Keratinocyte (primary cell): Measurements from ENCODE around the gene NUP98. TPM values are rescaled to one million over a fixed set of nuclear protein-coding genes. Genes with fewer than 3 reads are reported as not detected.

Experiments
- DNase-seq: peaks from one replicate; pipeline ENCODE4 v3.0.0-alpha.2; 2011; ENCODE audit warnings: low read depth, missing footprints, low spot score
- FAIRE-seq: peaks from 2 replicates; lab custom pipeline; 2011; peaks lifted over from hg19 to GRCh38; lab: Jason Lieb, UNC
- H2AFZ ChIP-seq: 2 replicates; pipeline ENCODE4 v1.6.0; 2012; ENCODE audit warnings: low read length, control low read depth, inconsistent platforms; ENCODE audit not compliant: control insufficient read depth
- H3K27ac ChIP-seq: 2 replicates; pipeline ENCODE4 v1.5.1; 2011; ENCODE audit warnings: low read length; ENCODE audit not compliant: control insufficient read depth, insufficient read depth
- H3K27me3 ChIP-seq: 3 replicates; pipeline ENCODE4 v1.6.0; 2011; ENCODE audit warnings: low read length; ENCODE audit not compliant: control insufficient read depth, insufficient read depth; ENCODE audit errors: extremely low read depth
- H3K36me3 ChIP-seq, 2 experiments: 2 replicates in 1 of 2; 3 replicates in 1 of 2; pipeline ENCODE4 v1.5.1; 2011; ENCODE audit warnings: low read length in 2 of 2, mild to moderate bottlenecking in 1 of 2; ENCODE audit not compliant: control insufficient read depth in 2 of 2, insufficient read depth in 2 of 2; ENCODE audit errors: extremely low read depth in 1 of 2
- H3K4me1 ChIP-seq: 3 replicates; pipeline ENCODE4 v1.5.1; 2011; ENCODE audit warnings: low read length; ENCODE audit not compliant: control insufficient read depth, insufficient read depth; ENCODE audit errors: extremely low read depth
- H3K4me2 ChIP-seq: 3 replicates; pipeline ENCODE4 v1.6.0; 2011; ENCODE audit warnings: low read depth, low read length; ENCODE audit not compliant: control insufficient read depth, insufficient read depth; ENCODE audit errors: extremely low read depth
- H3K4me3 ChIP-seq, 3 experiments: fragments of 200-600 bp in 1 of 3; sonication (generic) in 1 of 3; 2 replicates in 2 of 3; 3 replicates in 1 of 3; pipeline ENCODE4 v1.5.1; 2011 to 2016; ENCODE audit warnings: low read length in 3 of 3, mild to moderate bottlenecking in 3 of 3, control low read depth in 2 of 3, inconsistent platforms in 1 of 3, low read depth in 1 of 3, mixed read lengths in 1 of 3, mixed run types in 1 of 3, moderate library complexity in 1 of 3; ENCODE audit not compliant: control insufficient read depth in 2 of 3, insufficient read depth in 2 of 3; ENCODE audit errors: extremely low read depth in 1 of 3
- H3K79me2 ChIP-seq: 2 replicates; pipeline ENCODE4 v1.6.0; 2012; ENCODE audit warnings: low read length; ENCODE audit not compliant: control insufficient read depth, insufficient read depth
- H3K9ac ChIP-seq: 3 replicates; pipeline ENCODE4 v1.6.0; 2011; ENCODE audit warnings: low read length; ENCODE audit not compliant: control insufficient read depth, insufficient read depth; ENCODE audit errors: extremely low read depth
- H3K9me1 ChIP-seq: 3 replicates; pipeline ENCODE4 v1.6.0; 2011; ENCODE audit warnings: low read length; ENCODE audit not compliant: control insufficient read depth, insufficient read depth; ENCODE audit errors: extremely low read depth
- H3K9me3 ChIP-seq: 2 replicates; pipeline ENCODE4 v1.5.1; 2012; ENCODE audit warnings: low read depth, low read length; ENCODE audit not compliant: control insufficient read depth
- H4K20me1 ChIP-seq: 3 replicates; pipeline ENCODE4 v1.6.0; 2011; ENCODE audit warnings: low read length; ENCODE audit not compliant: control insufficient read depth, insufficient read depth; ENCODE audit errors: extremely low read depth
- EZH2 ChIP-seq: IDR thresholded peaks from one replicate; pipeline ENCODE4 v1.6.1; 2012; ENCODE audit warnings: inconsistent platforms, mild to moderate bottlenecking, low read length, moderate library complexity
- dilution Hi-C: fragments of 300-500 bp; cut with MboI; formaldehyde crosslinking; loops from one replicate; pipeline ENCODE4 v1.7.0; 2020; ENCODE audit warnings: low sequenced_read_pairs; ENCODE audit not compliant: extremely low pct_ligation_motif_present
- polyA plus RNA-seq, 5 experiments: library from polyadenylated mRNA; depleted of rRNA in 3 of 5; stranded (reverse) in 3 of 5; stranded (forward) in 1 of 5; unstranded in 1 of 5; fragments of >200 nt; gene quantifications; 1 replicate in 1 of 5; 2 replicates in 3 of 5; 3 replicates in 1 of 5; pipeline versions ENCODE4 v1.2.1 to v1.2.3, GENCODE V29; 2011 to 2012; ENCODE audit warnings: missing spikeins in 2 of 5, low read depth in 1 of 5, low replicate concordance in 1 of 5
- TF ChIP-seq, protein P1 (sequence below), 3 experiments: IDR thresholded peaks in 1 of 3; conservative IDR thresholded peaks in 1 of 3; optimal IDR thresholded peaks in 1 of 3; 2 replicates in 2 of 3; 3 replicates in 1 of 3; pipeline versions ENCODE3 to v1.5.1; 2011; ENCODE audit warnings: low read length in 3 of 3, mild to moderate bottlenecking in 3 of 3, moderate library complexity in 2 of 3, control low read depth in 1 of 3, inconsistent platforms in 1 of 3; ENCODE audit not compliant: insufficient read depth in 2 of 3; ENCODE audit errors: extremely low read depth in 1 of 3

NUP98 gene
- polyA plus RNA-seq, 1 donor (not counting 4 experiments of a cell fraction or from before 2014, with no cell fraction given) = 66.9 TPM

DNA sequence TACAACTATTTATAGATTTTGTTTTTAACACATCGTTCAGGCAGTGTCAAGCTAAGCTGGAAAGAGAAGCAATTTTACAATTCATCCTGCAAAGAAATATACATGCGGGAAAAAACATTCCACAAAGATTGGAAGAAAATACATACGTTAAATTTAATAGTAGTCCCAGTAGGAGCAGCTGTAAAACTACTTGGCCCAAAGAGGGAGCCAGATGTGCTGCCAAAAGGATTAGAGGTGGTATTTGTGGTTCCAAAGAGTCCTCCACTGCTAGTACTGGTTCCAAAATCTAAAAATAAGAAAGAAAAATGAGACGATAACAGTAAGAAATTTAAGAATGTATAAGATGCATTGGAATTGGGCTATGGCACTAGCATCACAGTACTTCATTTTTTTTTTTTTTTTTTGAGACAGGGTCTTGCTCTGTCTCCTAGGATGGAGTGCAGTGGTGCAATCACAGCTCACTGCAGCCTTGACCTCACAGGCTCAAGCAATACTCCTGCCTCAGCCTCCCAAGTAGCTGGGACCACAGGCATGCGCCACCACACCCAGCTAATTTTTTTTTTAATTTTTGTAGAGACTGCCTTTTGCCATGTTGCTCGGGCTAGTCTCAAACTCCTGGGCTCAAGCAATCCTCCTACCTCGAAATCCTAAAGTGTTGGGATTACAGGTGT, 21.5 kb downstream of the NUP98 start:
- no peak for FAIRE-seq
- H3K4me1 ChIP-seq = no peaks in the 10 kb centered on the region
- dilution Hi-C loops = no loop called here
- H4K20me1 ChIP-seq = no peaks in the 10 kb centered on the region
- no peak overlapping the region for H3K9ac ChIP-seq
- DNase-seq = no peak
- no peak overlapping the region for H3K4me3 ChIP-seq
- no peaks in the 10 kb centered on the region for H3K27me3 ChIP-seq
- H3K9me1 ChIP-seq = no peaks in the 10 kb centered on the region
- H3K36me3 ChIP-seq = peaks cover 25 to 29% of the 10 kb centered on the region in 2 experiments
- no peaks in the 10 kb centered on the region for H3K9me3 ChIP-seq
- H3K27ac ChIP-seq = no peak overlapping the region
- no peak overlapping the region for H2AFZ ChIP-seq
- H3K79me2 ChIP-seq = peaks cover 13% of the 10 kb centered on the region
- TF ChIP-seq, protein P1, sequence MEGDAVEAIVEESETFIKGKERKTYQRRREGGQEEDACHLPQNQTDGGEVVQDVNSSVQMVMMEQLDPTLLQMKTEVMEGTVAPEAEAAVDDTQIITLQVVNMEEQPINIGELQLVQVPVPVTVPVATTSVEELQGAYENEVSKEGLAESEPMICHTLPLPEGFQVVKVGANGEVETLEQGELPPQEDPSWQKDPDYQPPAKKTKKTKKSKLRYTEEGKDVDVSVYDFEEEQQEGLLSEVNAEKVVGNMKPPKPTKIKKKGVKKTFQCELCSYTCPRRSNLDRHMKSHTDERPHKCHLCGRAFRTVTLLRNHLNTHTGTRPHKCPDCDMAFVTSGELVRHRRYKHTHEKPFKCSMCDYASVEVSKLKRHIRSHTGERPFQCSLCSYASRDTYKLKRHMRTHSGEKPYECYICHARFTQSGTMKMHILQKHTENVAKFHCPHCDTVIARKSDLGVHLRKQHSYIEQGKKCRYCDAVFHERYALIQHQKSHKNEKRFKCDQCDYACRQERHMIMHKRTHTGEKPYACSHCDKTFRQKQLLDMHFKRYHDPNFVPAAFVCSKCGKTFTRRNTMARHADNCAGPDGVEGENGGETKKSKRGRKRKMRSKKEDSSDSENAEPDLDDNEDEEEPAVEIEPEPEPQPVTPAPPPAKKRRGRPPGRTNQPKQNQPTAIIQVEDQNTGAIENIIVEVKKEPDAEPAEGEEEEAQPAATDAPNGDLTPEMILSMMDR (optimal IDR thresholded peaks at IDR 0.05 in 1 of 3, IDR thresholded peaks at IDR 0.05 in 1 of 3, conservative IDR thresholded peaks at IDR 0.05 in 1 of 3; ENCODE audit: extremely low read depth in 1 of 3, insufficient read depth in 2 of 3, low read length in 3 of 3) = no peak
- TF ChIP-seq EZH2 = no peak
- no peak overlapping the region for H3K4me2 ChIP-seq

DNA sequence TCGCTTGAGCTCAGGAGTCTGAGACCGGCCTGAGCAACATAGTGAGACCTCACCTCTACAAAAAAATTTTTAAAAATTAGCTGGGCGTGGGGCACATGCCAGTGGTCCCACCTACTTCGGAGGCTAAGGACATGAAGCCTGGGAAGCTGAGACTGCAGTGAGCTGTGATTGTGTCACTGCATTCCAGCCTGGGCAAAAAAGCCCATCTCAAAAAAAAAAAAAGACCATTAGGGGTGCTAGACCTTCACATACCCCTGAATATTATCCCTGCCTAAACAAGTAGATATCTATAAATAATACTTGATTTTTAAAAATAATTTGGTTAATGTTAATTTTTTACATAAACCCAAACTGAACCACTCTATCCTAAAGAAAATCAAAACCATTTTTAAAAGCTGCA, 24.2 kb downstream of the NUP98 start:
- H3K79me2 ChIP-seq = peaks cover 3% of the 10 kb centered on the region

More for the DNA sequence above, 24.2 kb downstream of the NUP98 start:
- Histone ChIP-seq H3K36me3 (peaks cover 18 to 24% of the 10 kb centered on the region in 2 experiments), H3K27ac (no peak overlapping the region), H3K4me3 (no peak overlapping the region), H3K9me3 (no peaks in the 10 kb centered on the region), H4K20me1 (no peaks in the 10 kb centered on the region), H3K9ac (no peak overlapping the region), H3K4me1 (no peaks in the 10 kb centered on the region), H3K4me2 (no peak overlapping the region), H3K27me3 (no peaks in the 10 kb centered on the region), H3K9me1 (no peaks in the 10 kb centered on the region), H2AFZ (no peak overlapping the region)
- TF ChIP-seq EZH2 = no peak
- TF ChIP-seq, protein P1 (optimal IDR thresholded peaks at IDR 0.05 in 1 of 3, IDR thresholded peaks at IDR 0.05 in 1 of 3, conservative IDR thresholded peaks at IDR 0.05 in 1 of 3; ENCODE audit: extremely low read depth in 1 of 3, insufficient read depth in 2 of 3, low read length in 3 of 3) = no peak
- dilution Hi-C loops = no loop called here
- FAIRE-seq (no peak), DNase-seq (no peak)
